ENCODE results near the gene MYD88.
"Not testable (repeated sequence)": the region's sequence is repeated elsewhere in the genome, so short reads cannot be mapped to it uniquely, and the experiment has no call there.

MYD88 gene

DNA sequence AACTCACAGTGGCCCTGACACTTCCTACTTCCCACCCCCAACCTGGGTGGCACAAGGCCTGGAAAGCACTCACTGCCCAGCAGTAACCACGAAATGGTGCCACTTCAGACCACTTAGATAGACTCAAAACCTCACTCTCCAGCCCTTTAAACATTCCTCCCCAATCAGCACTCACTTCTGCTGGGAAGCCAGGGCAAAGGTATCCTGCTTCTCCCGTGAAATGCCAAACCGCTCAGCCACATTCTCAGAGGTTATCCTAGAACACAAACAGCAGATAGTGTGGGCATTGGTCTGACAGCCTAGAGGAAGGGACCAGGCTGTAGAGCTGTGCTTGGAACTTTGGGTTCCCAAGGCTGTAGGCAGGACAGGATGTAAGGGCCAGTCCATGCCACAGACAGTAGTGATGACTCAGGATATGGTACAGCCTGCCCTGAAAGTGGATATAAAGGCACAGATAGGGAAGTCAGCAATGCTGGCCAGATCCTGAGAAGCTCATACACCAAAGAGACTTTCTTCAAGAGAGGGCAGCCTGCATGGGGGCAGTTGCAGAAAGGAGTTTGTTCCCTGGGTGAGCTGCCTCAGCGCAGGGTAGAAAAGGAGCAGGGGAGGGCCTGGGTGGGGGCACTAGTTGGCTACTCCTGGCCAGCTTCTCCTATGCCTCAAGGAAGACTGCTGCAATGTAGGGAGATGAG is 10.7 kb upstream of the MYD88 start:
- no peak for FAIRE-seq

DNA sequence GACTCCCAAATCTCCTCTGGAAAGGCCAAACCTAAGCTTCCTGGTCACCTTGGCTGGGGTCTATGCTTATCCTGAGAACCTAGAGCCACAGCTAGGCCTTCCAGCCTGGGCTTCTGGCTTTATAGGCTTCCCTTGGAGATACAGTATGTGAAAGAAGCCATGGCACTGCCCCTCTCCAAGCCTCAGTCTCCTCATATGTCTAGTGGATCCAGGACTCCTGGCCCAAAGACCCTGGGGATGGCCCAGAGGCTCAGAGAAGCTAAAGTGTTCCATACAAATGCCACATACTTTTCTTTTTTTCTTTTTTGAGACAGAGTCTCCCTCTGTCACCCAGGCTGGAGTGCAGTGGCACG is 10.2 kb upstream of the MYD88 start:
- no peak for FAIRE-seq

DNA sequence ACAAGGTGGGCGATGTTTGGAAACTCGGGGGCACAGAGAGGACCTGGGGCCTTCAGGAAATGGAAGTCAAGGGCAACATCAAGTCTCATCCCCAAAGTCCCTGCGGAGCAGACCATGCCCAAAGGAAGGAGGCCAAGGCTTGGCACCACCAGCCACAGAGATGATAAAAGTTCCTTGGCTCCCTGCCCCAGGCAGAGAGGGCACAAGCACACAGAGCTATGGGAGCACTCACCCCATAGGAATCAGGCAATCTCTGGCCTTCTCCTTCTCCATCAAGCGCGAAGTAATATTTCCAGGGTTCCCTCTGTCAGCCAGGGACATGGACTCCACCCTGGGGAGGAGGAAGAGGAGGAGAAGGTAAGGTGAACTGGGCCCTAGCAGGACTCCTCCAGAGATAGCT is 9.4 kb upstream of the MYD88 start:
- FAIRE-seq: no peak

DNA sequence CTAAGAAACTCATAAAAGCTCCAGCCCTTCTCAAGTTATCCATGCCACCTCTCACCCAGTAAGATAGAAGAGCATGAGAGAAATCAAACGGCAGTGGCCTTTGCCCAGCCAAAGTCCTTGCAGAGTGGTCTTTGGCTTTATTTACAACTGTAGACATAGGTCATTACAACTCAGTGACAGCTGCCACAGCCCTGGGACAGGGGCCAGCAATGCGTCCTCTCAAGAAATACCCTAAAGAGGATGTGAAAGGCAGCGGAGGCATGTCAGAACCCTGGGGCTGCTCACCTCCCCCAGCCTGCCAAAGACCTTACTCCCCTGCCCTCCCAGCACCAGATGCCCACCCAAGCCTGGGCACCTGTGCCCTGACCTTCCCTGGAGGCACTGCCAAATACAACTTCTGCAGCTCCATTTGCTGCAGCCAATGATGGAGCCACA is 7.8 kb upstream of the MYD88 start:
- no peak for FAIRE-seq

DNA sequence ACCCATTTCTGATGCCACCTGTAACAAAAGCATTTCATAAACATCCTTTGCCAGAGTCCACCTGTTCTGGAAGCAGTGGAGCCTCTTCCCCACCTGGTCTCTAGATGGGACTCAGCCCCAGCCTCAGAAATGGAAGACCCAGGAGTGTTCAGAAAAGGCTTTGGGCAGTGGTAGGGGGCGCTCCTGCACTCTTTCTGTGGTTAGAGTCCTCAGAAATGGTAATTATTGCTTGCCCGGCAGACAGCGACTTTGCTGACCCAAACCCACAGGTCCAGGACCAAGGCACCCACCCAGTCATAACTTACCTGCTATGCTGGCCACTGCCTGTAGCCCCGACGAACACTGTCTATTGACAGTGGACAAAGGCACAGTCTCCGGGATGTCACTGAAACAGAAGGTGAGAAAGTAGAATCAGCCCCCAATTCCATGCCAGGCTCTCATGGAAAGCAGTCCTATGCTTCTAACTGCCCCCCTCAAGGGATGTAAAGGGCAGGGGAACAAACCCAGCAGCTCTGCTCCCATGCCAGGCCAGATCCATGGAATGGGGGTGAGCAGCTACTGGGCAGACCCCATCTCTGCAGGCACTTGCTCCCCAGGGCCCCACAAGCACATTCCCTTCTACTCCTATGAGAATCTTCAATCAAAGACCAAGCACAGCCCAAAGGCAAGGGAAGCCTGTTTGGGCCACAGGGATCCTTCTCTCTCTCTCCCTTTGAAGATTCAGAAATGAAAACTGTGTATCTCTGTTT is 6.7 kb upstream of the MYD88 start:
- no peak for FAIRE-seq

DNA sequence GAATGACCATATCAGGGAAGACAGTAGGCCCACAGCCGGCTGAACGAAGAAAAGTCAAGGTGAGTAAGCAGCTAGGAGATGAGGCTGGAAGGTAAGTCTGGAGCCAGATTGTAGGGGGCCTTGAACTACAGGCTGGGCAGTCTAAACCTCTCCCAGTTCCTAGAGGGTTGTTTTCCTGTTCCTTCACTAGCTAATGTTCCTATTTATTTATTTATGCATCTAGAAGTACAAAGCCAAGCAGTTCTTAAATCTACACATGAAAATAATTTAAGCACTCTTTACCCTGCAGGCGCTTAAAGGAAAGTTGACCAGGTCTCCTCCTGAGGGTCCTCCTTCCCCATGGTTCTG is 5.3 kb upstream of the MYD88 start:
- FAIRE-seq: no peak

DNA sequence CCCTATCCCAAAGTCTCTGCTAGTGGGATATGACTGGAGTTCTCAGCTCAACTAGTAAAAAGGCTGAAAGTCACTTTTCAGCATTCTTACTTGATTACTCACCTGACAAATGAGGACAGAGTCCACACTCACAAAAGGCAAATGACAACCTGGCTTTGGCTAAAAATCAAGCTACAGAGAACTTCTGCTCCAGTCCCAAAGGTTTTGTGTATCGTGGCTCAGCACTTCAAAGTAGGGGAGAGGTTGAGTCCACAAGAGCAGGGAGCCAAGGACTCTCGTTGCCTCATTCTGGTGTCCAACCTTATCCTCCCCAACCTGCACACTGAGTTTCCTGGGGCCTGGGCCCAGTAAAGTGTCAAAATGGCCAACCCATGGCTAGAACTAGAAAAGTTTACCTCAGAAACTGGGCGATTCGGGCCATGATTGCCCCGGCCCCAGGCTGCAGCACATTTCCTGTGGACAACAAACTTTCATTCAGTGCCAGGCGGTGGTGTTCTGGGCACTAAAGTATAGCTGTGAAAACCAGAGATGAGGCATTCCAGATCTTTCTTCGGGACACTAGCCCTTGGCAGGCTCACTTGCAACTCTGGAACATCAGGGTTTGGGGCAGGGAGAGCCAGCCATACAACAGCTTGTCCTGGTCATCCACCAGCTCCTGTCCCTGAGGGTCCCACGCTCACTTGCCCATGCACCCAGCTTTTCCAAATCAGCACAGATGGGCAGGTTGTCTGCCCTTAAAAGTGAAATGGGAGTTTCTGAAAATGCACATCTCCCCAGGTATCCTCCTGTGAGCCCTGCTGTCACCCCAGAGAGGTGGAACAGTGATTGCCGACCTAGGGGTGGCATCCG is 4.7 kb upstream of the MYD88 start:
- no peak for FAIRE-seq

DNA sequence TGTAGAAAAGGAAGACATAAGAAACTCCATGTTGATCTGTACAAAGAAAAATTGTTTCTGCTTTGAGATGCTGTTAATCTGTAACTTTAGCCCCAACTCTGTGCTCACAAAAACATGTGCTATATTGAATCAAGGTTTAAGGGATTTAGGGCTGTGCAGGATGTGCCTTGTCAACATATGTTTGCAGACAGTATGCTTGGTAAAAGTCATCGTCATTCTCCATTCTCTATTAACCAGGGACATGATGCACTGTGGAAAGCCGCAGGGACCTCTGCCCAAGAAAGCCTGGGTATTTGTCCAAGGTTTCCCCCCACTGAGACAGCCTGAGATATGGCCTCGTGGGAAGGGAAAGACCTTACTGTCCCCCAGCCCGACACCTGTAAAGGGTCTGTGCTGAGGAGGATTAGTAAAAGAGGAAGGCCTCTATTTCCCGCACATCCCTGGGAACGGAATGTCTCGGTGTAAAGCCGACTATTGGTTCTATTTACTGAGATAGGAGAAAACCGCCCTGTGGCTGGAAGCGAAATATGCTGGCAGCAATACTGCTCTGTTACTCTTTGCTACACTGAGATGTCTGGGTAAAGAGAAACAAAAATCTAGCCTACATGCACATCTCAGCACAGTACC is 3.8 kb upstream of the MYD88 start:
- not testable (repeated sequence) for FAIRE-seq

DNA sequence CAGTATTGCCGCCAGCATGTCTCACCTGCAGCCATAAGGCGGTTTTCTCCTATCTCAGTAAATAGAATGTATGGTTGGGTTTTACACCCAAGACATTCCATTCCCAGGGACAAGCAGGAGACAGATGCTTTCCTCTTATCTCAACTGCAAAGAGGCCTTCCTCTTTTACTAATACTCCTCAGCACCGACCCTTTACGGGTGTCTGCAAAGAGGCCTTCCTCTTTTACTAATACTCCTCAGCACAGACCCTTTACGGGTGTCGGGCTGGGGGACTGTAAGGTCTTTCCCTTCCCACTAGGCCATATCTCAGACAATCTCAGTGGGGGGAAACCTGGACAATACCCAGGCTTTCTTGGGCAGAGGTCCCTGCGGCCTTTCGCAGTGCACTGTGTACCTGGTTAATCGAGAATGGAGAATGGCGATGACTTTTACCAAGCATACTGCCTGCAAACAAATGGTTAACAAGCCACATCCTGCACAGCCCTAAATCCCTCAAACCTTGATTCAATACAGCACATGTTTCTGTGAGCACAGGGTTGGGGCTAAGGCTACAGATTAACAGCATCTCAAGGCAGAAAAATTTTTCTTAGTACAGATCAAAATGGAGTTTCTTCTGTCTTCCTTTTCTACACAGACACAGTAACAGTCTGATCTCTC is 2.7 kb upstream of the MYD88 start:
- not testable (repeated sequence) for FAIRE-seq

DNA sequence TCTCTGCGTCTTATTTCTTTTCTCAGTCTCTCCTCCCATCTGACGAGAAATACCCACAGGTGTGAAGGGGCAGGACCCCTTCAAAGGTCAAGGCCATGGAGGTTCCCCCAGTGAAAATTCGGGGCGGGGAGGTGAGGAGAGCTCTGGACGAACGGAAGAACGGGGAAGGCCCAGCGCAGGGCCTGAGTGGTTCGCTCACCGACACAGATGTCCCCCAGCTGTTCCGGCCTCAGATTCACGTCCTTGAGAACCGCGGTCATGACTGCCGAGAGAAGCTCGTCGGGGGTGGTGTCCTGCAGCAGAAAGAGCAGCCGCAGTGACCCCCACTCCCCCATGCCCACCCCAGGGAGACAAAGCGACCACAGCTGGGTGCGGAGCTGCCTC is 2.1 kb upstream of the MYD88 start:
- no peak for FAIRE-seq

DNA sequence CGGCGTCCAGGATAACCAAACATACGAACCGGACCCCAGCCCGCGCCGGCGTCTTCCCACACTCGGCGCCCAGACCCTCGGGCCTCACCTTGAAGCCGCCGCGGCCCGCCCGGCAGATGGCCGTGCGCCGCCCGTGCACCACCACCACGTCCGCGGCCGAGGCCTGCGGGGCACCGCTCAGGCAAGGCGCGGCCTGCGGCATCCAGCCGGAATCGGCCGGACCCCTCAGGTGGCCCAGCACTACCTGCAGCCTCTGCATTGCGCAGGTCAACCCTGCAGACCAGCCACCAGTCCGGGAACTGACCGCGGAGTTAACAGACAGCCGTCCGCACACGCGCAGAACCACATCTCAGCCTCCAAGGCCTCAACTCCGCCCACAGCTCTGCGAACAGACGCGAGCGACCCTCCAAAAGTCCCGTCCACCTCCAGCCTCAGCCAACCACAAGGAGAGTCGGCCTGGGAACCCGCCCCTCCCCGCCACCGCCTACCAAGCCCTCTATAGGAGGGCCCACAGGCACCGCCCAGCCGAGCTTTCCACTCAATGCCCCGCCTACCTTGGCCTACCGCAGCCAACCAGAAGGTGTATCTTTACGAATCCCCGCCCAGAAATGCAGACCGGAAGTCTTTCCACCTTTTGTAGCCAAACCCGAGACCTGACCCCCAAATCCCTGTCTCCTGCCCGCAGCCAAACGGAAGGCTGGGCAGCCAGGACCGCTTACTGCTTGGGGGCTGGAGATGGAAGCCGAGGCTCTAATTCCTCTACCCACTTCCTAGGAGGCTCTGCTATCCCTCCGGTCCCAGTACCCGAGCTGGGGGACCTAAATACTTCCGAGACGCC is 1.5 kb upstream of the MYD88 start, which contains the start of gene ACAA1:
ACAA1 (minus strand) TSS at position 351 of the 838 bp plus-strand sequence; CDS start at position 259, 92 bp downstream.
- no peak for FAIRE-seq

DNA sequence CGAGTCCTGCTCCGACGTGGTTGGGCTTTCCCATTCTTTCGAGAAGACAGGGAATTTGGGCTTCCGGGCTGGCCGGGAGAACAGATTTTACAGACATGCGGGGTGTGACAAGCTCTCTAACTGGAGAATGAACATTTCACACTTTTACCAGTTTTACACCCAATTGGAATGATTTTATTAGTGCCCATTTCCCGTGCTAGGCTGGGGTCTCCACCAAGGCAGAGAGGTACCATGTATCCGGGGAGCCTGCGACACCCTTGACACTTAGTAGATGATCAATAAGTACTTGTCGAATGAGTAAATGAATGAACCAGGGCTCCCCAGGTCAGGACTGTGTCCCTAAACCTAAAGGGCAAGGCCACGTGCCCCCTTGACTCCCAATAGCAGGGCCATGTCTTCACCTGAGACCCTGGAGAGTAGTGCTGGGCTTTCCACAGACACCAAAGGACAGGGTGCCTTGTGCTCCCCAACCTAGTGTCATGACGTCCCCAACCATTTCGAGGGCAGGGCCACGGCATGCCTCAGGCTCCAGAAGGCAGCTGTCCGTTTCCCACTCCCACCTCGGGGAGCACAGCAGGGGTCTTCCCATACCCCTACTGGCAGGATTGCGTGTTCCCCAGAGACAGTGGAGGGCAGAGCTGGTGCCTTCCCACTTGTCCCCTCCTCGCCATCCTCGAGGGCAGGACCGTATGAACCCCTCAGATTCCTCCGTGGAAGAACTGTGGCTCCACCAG is 679 bp upstream of the MYD88 start:
- no peak for FAIRE-seq

DNA sequence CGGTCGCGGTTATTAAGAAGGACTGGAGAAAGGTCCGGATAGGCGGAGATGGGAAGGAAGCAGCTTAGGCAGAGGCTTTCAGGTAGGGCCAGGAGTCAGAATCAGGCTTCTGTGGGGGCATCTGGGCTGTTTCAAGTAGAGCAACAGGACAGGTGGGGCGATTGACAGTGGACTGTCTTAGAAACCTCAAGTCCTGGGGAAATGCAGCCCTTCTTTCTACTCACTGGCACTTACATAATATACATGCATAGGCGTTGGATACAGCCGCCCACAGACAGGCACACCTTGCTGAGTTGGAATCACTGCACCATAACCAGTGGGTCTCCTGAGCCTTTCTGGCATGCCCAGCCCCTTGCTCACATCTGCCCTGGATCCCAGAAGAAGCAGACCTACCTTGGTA is 730 bp downstream of the MYD88 start:
- no peak for FAIRE-seq

DNA sequence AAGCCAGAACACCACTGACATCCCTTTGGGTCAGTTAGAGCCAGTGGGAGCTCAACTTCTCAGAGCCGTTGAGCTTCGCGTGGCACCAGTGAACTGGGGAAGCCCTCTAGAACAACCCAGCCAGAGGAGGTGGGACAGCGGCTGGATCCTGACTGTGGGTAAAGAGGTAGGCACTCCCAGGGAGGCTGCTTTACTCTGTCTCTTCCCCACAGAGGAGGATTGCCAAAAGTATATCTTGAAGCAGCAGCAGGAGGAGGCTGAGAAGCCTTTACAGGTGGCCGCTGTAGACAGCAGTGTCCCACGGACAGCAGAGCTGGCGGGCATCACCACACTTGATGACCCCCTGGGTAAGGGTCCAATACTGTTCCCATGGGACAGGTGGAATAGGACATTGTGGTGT is 1.2 kb downstream of the MYD88 start:
- no peak for FAIRE-seq

DNA sequence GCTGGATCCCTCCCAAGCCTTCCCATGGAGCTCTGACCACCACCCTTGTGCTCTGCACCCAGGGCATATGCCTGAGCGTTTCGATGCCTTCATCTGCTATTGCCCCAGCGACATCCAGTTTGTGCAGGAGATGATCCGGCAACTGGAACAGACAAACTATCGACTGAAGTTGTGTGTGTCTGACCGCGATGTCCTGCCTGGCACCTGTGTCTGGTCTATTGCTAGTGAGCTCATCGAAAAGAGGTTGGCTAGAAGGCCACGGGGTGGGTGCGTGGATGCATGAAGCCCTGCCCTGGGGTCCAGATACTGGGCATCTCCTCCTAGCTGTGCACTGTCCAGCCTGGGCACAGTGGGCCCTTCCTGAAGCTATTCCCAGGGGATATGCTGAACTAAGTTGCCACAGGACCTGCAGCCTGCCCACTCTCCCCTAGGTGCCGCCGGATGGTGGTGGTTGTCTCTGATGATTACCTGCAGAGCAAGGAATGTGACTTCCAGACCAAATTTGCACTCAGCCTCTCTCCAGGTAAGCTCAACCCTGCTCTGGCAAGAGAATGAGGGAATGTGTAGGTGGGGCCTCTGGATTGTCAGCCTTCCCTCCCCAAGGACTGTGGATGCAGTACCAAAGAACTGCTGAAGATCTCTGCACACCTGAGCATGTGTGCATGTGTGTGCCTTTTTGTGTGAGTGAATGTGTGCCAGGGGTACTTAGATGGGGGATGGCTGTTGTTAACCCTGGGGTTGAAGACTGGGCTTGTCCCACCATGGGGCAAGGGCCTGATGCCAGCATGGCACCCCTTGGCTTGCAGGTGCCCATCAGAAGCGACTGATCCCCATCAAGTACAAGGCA is 2.1 kb downstream of the MYD88 start:
- no peak for FAIRE-seq

DNA sequence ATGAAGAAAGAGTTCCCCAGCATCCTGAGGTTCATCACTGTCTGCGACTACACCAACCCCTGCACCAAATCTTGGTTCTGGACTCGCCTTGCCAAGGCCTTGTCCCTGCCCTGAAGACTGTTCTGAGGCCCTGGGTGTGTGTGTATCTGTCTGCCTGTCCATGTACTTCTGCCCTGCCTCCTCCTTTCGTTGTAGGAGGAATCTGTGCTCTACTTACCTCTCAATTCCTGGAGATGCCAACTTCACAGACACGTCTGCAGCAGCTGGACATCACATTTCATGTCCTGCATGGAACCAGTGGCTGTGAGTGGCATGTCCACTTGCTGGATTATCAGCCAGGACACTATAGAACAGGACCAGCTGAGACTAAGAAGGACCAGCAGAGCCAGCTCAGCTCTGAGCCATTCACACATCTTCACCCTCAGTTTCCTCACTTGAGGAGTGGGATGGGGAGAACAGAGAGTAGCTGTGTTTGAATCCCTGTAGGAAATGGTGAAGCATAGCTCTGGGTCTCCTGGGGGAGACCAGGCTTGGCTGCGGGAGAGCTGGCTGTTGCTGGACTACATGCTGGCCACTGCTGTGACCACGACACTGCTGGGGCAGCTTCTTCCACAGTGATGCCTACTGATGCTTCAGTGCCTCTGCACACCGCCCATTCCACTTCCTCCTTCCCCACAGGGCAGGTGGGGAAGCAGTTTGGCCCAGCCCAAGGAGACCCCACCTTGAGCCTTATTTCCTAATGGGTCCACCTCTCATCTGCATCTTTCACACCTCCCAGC is 2.9 kb downstream of the MYD88 start:
- FAIRE-seq: no peak

DNA sequence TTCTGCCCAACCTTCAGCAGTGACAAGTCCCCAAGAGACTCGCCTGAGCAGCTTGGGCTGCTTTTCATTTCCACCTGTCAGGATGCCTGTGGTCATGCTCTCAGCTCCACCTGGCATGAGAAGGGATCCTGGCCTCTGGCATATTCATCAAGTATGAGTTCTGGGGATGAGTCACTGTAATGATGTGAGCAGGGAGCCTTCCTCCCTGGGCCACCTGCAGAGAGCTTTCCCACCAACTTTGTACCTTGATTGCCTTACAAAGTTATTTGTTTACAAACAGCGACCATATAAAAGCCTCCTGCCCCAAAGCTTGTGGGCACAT is 3.5 kb downstream of the MYD88 start:
- FAIRE-seq: no peak

DNA sequence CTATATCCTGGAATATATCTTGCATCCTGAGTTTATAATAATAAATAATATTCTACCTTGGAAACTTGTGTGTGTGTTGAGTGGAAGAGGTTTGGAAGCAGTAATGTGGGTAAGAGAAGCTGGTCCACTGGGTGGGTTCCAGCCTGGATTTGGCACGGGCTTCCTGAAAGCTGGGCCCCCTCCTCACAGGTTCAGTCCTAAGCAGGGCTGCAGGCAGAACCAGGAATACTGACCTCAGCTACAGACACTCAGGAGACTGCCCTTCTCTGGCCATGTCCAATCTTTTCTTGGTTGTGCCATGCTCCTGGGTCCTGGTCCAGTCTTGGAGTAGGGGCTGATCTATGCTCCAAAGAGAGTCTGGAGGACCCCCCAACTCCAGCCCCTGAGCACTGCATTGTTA is 4.5 kb downstream of the MYD88 start:
- no peak for FAIRE-seq

DNA sequence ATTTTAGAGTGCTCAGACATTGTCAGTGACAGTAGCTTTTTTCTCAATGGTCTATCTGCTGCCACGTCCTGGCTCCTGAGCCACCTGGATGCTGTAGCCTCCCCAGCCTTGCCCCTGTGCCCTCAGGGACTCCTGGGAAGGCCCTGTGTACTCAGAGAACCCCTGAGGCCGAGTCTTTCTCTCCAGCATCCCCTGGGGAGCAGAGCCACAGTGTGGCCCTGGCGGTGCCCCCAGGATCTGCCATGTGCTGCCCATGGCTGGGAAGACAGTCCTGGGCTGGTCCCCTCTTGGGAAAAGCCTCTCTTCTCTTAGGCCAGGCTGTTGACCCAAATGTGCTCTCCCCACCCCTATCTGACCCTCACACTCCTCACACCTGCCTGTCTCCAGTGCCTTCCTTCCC is 5.0 kb downstream of the MYD88 start:
- FAIRE-seq: no peak

DNA sequence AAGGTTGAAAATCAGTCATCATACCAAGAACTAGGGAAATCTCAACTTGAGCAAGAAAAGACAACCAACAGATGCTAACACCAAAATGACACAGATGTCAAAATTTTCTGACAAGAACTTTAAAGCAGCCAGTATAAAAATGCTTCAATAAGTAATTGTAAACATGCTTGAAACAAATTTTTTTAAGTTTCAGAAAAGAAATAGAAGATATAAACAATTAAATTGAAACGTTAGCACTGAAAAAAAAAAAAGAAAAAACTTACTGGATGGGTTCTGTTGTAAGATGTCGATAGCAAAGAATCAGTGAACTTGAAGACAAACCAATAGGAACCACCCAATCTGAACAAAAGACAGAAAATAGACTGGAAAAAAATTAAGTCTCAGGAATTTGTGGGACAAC is 8.0 kb downstream of the MYD88 start:
- FAIRE-seq: no peak
